GM12872 (cell line): Measurements from ENCODE around the gene MEX3A.

Experiments
- TF ChIP-seq, protein P1 (sequence below): IDR thresholded peaks from 3 replicates; pipeline ENCODE4 v1.5.1; 2011; ENCODE audit warnings: low read depth, mild to moderate bottlenecking, low read length, moderate library complexity; ENCODE audit not compliant: insufficient read depth

MEX3A gene

DNA sequence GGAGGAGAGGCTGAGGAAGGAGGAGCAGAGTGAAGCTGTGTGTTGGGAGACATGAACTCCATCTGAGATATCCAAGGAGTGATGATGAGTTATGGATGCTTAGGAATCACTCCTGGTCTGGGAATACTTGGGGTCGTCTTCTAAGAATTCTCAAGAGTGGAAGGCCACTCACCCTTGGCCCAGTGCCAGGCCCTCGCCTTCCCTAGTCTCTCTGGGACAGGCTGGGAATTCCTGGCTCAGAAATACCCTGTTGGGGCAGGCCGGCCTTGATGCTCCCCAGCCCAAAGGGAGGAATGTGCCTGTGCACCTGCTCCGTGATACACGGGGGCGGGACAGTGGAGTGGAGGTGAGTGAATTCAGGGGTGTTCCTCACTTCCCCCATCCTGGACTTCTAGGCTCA lies 19.6 kb upstream of the MEX3A start:
- TF ChIP-seq, protein P1, sequence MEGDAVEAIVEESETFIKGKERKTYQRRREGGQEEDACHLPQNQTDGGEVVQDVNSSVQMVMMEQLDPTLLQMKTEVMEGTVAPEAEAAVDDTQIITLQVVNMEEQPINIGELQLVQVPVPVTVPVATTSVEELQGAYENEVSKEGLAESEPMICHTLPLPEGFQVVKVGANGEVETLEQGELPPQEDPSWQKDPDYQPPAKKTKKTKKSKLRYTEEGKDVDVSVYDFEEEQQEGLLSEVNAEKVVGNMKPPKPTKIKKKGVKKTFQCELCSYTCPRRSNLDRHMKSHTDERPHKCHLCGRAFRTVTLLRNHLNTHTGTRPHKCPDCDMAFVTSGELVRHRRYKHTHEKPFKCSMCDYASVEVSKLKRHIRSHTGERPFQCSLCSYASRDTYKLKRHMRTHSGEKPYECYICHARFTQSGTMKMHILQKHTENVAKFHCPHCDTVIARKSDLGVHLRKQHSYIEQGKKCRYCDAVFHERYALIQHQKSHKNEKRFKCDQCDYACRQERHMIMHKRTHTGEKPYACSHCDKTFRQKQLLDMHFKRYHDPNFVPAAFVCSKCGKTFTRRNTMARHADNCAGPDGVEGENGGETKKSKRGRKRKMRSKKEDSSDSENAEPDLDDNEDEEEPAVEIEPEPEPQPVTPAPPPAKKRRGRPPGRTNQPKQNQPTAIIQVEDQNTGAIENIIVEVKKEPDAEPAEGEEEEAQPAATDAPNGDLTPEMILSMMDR: no peak

GRCh38 chr1:156100205-156100995 lies 18.1 kb upstream of the MEX3A start:
- TF ChIP-seq, protein P1: no peak

DNA sequence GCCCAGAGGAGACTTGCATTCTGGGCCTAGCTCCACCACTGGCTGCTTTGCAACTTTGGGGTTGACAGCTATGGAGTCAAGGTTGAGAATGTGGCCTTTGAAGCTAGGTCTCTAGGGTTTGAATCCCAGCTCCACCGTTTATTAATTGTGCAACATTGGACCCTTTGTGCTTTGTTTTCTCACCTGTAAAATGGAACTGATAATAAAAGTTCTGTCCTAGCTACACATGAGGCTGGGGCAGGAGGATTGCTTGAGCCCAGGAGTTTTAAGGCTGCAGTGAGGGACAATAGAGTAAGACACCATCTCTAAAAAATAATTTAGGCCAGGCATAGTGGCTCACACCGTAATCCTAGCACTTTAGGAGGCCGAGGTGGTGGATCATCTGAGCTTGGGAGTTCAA lies 17.0 kb upstream of the MEX3A start:
- TF ChIP-seq, protein P1: no peak

GRCh38 chr1:156098784-156099183 lies 16.5 kb upstream of the MEX3A start:
- TF ChIP-seq, protein P1: no peak

DNA sequence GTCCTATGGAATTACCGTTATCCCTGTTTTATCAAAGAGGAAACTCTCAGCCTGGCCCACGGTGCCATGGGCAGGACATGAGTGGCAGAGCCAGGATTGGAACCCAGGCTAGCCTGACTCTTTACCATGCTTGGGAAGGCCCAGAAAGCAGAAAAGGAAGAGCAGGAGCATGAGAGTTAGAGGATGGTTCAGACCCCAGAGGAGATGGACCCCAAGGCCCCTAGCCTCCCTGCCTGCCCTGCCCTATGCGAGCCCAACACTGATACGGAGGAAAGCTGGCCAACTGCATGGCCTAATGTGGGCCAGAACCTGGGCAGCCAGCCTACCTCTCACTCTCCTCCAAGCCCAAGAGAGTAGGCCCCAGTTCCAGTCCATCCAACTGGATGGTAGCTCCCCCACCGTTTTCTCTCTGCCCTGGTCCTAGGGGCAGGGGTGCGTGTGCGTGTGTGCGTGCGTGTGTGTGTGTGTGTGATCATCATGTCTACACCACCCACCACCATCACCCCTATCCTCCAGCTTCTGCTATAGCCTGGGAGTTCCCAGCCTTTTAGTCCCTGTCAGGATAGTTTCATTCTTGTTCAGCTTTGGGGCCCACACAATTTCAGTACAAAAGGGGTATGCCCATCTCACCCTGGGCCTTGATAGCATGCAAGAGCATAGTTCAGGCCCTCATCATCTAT lies 15.4 kb upstream of the MEX3A start:
- TF ChIP-seq, protein P1: no peak

- TF ChIP-seq, protein P1: peak; percentile 99
Observed at GRCh38 chr1:156096640-156097391, 14.6 kb upstream of the MEX3A start.

DNA sequence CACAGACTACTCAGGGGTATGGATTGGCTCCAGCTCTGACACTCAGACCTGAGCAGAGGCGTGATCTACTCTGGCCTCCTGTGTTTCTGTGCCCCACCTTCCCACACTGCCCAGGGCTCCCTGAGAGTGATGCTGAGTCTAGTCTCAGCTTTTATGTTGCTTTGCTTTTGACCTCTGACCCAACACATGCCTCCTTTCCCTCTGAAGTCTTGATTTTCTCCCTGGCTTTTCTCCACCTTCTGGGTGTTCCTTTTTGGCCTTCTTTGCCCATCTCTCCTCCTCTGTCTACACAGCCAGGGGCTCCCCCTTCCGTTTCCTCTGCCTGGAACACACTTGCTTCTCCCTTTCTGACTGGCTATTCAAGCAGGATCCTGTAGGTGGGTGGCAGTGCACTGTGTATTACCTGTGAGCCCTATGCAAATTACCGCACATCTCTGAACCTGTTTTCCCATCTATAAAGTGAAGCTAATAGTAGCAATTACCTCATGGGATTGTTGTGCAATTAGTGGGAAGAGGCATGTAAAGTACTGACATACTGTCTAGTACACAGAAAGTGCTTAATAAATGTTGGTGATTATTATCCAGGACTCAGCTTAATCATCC lies 13.7 kb upstream of the MEX3A start:
- TF ChIP-seq, protein P1: no peak
